Endodermal cell (in vitro differentiated cells): ENCODE results near the gene KRTCAP2. TPM values are rescaled to one million over a fixed set of nuclear protein-coding genes. Genes with fewer than 3 reads are reported as not detected.

Experiments used
- DNase-seq: peaks from one replicate; pipeline ENCODE4 v3.0.0-alpha.2; 2017
- H3K27ac ChIP-seq: 2 replicates; pipeline ENCODE4 v1.5.1; 2013; ENCODE audit warnings: mild to moderate bottlenecking, low read depth, low read length, moderate library complexity
- H3K27me3 ChIP-seq: 2 replicates; pipeline ENCODE4 v1.6.1; 2013; ENCODE audit warnings: mild to moderate bottlenecking, low read length, moderate library complexity; ENCODE audit not compliant: insufficient read depth, control insufficient read depth, poor library complexity, severe bottlenecking
- H3K36me3 ChIP-seq: 2 replicates; pipeline ENCODE4 v1.7.0; 2013; ENCODE audit warnings: mild to moderate bottlenecking, low read length, moderate library complexity; ENCODE audit not compliant: control insufficient read depth, insufficient read depth
- H3K4me1 ChIP-seq: one replicate; pipeline ENCODE4 v1.7.0; 2013; ENCODE audit warnings: low read length; ENCODE audit not compliant: control insufficient read depth, insufficient read depth
- H3K4me3 ChIP-seq: 2 replicates; pipeline ENCODE4 v1.5.1; 2013; ENCODE audit warnings: mild to moderate bottlenecking, low read length, moderate library complexity
- H3K9ac ChIP-seq: 2 replicates; pipeline ENCODE4 v1.6.1; 2013; ENCODE audit warnings: mild to moderate bottlenecking, low read length, moderate library complexity; ENCODE audit not compliant: poor library complexity, severe bottlenecking; ENCODE audit errors: extremely low read depth
- H3K9me3 ChIP-seq: 2 replicates; pipeline ENCODE4 v1.6.1; 2013; ENCODE audit warnings: mild to moderate bottlenecking, low read length, moderate library complexity; ENCODE audit not compliant: control insufficient read depth
- H3K27ac Mint-ChIP-seq: 2 replicates; pipeline ENCODE4 v1.8.0; 2020; ENCODE audit warnings: mixed read lengths
- H3K27me3 Mint-ChIP-seq: 2 replicates; pipeline ENCODE4 v1.8.0; 2021; ENCODE audit warnings: mild to moderate bottlenecking, mixed read lengths; ENCODE audit not compliant: insufficient read depth
- H3K36me3 Mint-ChIP-seq: 2 replicates; pipeline ENCODE4 v1.8.0; 2020; ENCODE audit warnings: low read depth, mixed read lengths
- H3K4me1 Mint-ChIP-seq: 2 replicates; pipeline ENCODE4 v1.8.0; 2020; ENCODE audit warnings: mixed read lengths
- H3K4me3 Mint-ChIP-seq: 2 replicates; pipeline ENCODE4 v1.8.0; 2020; ENCODE audit warnings: mild to moderate bottlenecking, moderate library complexity, mixed read lengths
- H3K9me3 Mint-ChIP-seq: 2 replicates; pipeline ENCODE4 v1.8.0; 2020; ENCODE audit warnings: mild to moderate bottlenecking, mixed read lengths
- CTCF ChIP-seq: fragments of 200-600 bp; sonication (generic); conservative IDR thresholded peaks from 2 replicates; pipeline ENCODE4 v1.5.0; 2021; ENCODE audit warnings: antibody characterized with exemption, mild to moderate bottlenecking
- WGBS, 2 experiments: methylation state at CpG; one replicate each; pipeline versions ENCODE4 v1.1.5 to v1.1.7; 2013; ENCODE audit warnings: missing lambda C conversion rate in 2 of 2, mixed read lengths in 1 of 2; ENCODE audit not compliant: insufficient coverage in 1 of 2, insufficient read length in 1 of 2; 5-methylcytosine and 5-hydroxymethylcytosine counted together
- total RNA-seq, 2 donors: library from RNA; stranded (reverse); fragmentation: NEBNext Ultra II Directional in 1 of 2; extraction: Animal tissue kit (Norgen Biotek cat#: 25700) in 1 of 2; gene quantifications; 2 replicates in 1 of 2; 3 replicates in 1 of 2; pipeline ENCODE4 v1.2.1, GENCODE V29; 2021

Gene KRTCAP2
- total RNA-seq, 2 donors from 2014 or later: 143 to 152 TPM

GRCh38 chr1:155186067-155186793 is 13.1 kb upstream of the KRTCAP2 start:
- H3K36me3 Mint-ChIP-seq: peaks cover under 1% of the 10 kb centered on the region
- peak overlapping the region; percentile 89 for H3K27ac Mint-ChIP-seq
- peak overlapping the region; percentile 46 for H3K4me3 Mint-ChIP-seq
- DNase-seq: peak; percentile 59
- Histone ChIP-seq H3K36me3 (no peaks in the 10 kb centered on the region), H3K4me3 (no peak overlapping the region), H3K9me3 (no peaks in the 10 kb centered on the region), H3K27ac (no peak overlapping the region), H3K27me3 (no peaks in the 10 kb centered on the region), H3K4me1 (peaks cover 18% of the 10 kb centered on the region), H3K9ac (no peak overlapping the region)
- H3K9me3 Mint-ChIP-seq: no peaks in the 10 kb centered on the region
- TF ChIP-seq CTCF: no peak
- peaks cover 20% of the 10 kb centered on the region for H3K4me1 Mint-ChIP-seq
- peaks cover 10% of the 10 kb centered on the region for H3K27me3 Mint-ChIP-seq
- 82% methylated on average over 6 of the region's 8 CpGs; no CpG with 5 or more reads in 1 of the 2 experiments for WGBS, 2 experiments

- peaks cover 20% of the 10 kb centered on the region for H3K4me1 Mint-ChIP-seq
- no peak overlapping the region for H3K27ac Mint-ChIP-seq
- H3K36me3 Mint-ChIP-seq: peaks cover 1% of the 10 kb centered on the region
These were observed 12.6 kb upstream of the KRTCAP2 start for GRCh38 chr1:155185783-155186066.

More at GRCh38 chr1:155185783-155186066, 12.6 kb upstream of the KRTCAP2 start:
- H3K27ac ChIP-seq: no peak overlapping the region
- H3K9me3 Mint-ChIP-seq: no peaks in the 10 kb centered on the region
- WGBS, 2 experiments: 76 to 85% methylated on average over 3 to 6 of the region's 6 CpGs
- no peak overlapping the region for H3K4me3 Mint-ChIP-seq
- H3K36me3 ChIP-seq: no peaks in the 10 kb centered on the region
- H3K27me3 ChIP-seq: no peaks in the 10 kb centered on the region
- peaks cover 18% of the 10 kb centered on the region for H3K4me1 ChIP-seq
- no peak overlapping the region for H3K4me3 ChIP-seq
- DNase-seq: no peak
- no peaks in the 10 kb centered on the region for H3K9me3 ChIP-seq
- H3K9ac ChIP-seq: no peak overlapping the region
- TF ChIP-seq CTCF: no peak
- H3K27me3 Mint-ChIP-seq: peaks cover 10% of the 10 kb centered on the region
